Measurements from ENCODE around the gene NCK2. TPM values are rescaled to one million over a fixed set of nuclear protein-coding genes. Genes with fewer than 3 reads are reported as not detected.

NCK2 gene
- total RNA-seq, 1 experiment from 2014 or later, result 26.7 TPM

DNA sequence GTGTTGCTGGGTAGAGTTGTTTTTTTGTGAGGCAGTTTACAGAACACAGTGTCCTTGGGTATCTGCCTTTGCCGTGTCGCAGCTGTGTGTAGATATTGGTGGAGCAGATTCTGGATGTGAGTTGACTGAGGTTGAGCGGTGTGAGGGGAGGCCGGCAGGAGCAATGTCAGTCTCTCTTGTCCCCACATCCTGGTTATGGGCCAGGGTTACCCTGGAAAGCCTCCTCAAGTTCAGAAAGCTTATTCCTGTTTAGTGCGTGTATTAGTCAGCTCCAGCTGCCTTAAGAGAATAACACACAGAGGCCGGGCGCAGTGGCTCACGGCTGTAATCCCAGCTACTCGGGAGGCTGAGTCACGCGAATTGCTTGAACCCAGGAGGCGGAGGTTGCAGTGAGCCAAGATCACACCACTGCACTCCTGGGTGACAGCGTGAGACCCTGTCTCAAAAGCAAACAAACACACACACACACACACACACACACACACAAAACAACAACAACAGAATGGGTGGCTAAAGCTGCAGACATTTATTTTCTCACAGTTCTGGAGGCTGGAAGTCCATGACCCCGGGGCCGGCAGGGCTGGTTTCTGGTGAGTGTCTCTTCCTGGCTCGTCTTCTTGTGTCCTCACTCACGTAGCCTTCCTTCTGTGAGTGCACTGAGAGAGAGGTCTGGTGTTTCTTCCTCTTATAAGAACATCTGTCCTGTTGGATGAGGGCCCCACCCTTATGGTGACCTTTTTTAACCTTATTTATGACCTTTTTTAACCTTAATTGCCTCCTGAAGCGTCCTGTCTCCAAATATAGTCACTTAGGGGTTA is 5.1 kb downstream of the NCK2 start:
- DNase-seq (ENCODE audit: low read depth, low spot score) (no peak), ATAC-seq (no peak)
- ChIA-PET CTCF (no interaction called here), RAD21 (ENCODE audit: low non-redundant PET in 1 of 2, low total read pairs in 2 of 2, uncharacterized antibody in 2 of 2, unreplicated experiment in 2 of 2) (no interaction called here), POLR2A (interaction anchor here (0.5 kb wide), 1 partner anchor 192 kb away, joined by 3 read pairs; no protein-coding TSS in a partner anchor)
- H3K9ac ChIP-seq (ENCODE audit: low read length), result no peak overlapping the region
- no peak overlapping the region for H2AFZ ChIP-seq (ENCODE audit: low read depth, low read length, poor library complexity, severe bottlenecking)
- H3K27ac ChIP-seq (ENCODE audit: low read depth, low read length), result no peak overlapping the region
- H3K4me1 ChIP-seq (ENCODE audit: control insufficient read depth in 1 of 2, insufficient read depth in 2 of 2, low read length in 2 of 2), result peaks cover 2 to 11% of the 10 kb centered on the region in 2 experiments; a peak in 2 of 4 replicates
- H3K9me2 ChIP-seq (ENCODE audit: insufficient read depth), result no peaks in the 10 kb centered on the region
- no peak overlapping the region for H3K4me2 ChIP-seq (ENCODE audit: low read length)
- TF ChIP-seq, protein P1, sequence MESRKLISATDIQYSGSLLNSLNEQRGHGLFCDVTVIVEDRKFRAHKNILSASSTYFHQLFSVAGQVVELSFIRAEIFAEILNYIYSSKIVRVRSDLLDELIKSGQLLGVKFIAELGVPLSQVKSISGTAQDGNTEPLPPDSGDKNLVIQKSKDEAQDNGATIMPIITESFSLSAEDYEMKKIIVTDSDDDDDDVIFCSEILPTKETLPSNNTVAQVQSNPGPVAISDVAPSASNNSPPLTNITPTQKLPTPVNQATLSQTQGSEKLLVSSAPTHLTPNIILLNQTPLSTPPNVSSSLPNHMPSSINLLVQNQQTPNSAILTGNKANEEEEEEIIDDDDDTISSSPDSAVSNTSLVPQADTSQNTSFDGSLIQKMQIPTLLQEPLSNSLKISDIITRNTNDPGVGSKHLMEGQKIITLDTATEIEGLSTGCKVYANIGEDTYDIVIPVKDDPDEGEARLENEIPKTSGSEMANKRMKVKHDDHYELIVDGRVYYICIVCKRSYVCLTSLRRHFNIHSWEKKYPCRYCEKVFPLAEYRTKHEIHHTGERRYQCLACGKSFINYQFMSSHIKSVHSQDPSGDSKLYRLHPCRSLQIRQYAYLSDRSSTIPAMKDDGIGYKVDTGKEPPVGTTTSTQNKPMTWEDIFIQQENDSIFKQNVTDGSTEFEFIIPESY (IDR thresholded peaks at IDR 0.05; ENCODE audit: extremely low read depth, insufficient replicate concordance, low read length), result no peak
- TF ChIP-seq ZFX (IDR thresholded peaks at IDR 0.05) (no peak), CEBPB (IDR thresholded peaks at IDR 0.05; ENCODE audit: low read depth) (no peak), FOSL1 (IDR thresholded peaks at IDR 0.05; ENCODE audit: low read depth) (no peak), YY1 (IDR thresholded peaks at IDR 0.05; ENCODE audit: extremely low read depth, insufficient replicate concordance, low read depth, low read length) (no peak)
- no peak overlapping the region for H3K4me3 ChIP-seq (replicated peaks in 1 of 2; ENCODE audit: low read depth in 1 of 2, low read length in 2 of 2)
- intact Hi-C loops (cut with micrococcal nuclease), result no loop called here
- 0 out of 4 replicates have a peak, but pooled peaks cover 0 to 8% of the 10 kb centered on the region in 2 experiments for H3K36me3 ChIP-seq (ENCODE audit: control insufficient read depth in 1 of 2, insufficient read depth in 2 of 2, low read length in 2 of 2)
- no peaks in the 10 kb centered on the region for H3K9me3 ChIP-seq (ENCODE audit: control insufficient read depth in 1 of 2, insufficient read depth in 1 of 2, low read depth in 1 of 2, low read length in 2 of 2)
- H4K20me1 ChIP-seq (ENCODE audit: insufficient read depth), result peaks cover 2% of the 10 kb centered on the region; the same call in 1 of the 2 replicates
- TSS peak; percentile 1 for BruUV-seq (replicated peaks)
- H3K27me3 ChIP-seq (ENCODE audit: insufficient read depth, low read length), result no peaks in the 10 kb centered on the region
- peaks cover 83% of the 10 kb centered on the region for H3K79me2 ChIP-seq (ENCODE audit: insufficient read depth, low read length)

DNA sequence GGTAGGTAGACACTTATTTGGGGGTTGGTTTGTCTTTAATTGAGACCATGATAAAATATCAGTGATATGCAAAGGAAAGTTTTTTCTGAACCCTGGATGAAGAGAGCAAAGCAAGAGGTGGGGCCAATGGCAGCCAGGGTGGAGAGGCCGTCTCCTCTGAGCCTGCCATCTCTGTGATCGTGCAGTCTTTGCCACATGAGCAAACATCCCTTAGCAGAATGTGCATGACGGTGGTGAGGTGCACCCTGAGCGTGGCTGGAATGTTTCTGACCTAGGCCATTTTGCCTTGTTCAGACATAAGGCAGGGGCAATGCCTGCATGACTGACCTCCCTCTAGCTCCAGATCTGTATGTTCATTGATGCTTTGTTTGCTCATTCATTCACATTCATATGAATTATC is 6.0 kb downstream of the NCK2 start:
- RAD21 ChIA-PET (ENCODE audit: low non-redundant PET in 1 of 2, low total read pairs in 2 of 2, uncharacterized antibody in 2 of 2, unreplicated experiment in 2 of 2), result no interaction called here
- intact Hi-C loops (cut with micrococcal nuclease), result no loop called here
- Histone ChIP-seq H3K36me3 (ENCODE audit: control insufficient read depth in 1 of 2, insufficient read depth in 2 of 2, low read length in 2 of 2) (0 out of 4 replicates have a peak, but pooled peaks cover 0 to 8% of the 10 kb centered on the region in 2 experiments), H3K9me3 (ENCODE audit: control insufficient read depth in 1 of 2, insufficient read depth in 1 of 2, low read depth in 1 of 2, low read length in 2 of 2) (no peaks in the 10 kb centered on the region), H3K79me2 (ENCODE audit: insufficient read depth, low read length) (peaks cover 88% of the 10 kb centered on the region), H3K4me2 (ENCODE audit: low read length) (no peak overlapping the region), H4K20me1 (ENCODE audit: insufficient read depth) (peaks cover 6% of the 10 kb centered on the region; the same call in 1 of the 2 replicates), H2AFZ (ENCODE audit: low read depth, low read length, poor library complexity, severe bottlenecking) (no peak overlapping the region), H3K4me1 (ENCODE audit: control insufficient read depth in 1 of 2, insufficient read depth in 2 of 2, low read length in 2 of 2) (peaks cover 2 to 9% of the 10 kb centered on the region in 2 experiments; a peak in 2 of 4 replicates), H3K27me3 (ENCODE audit: insufficient read depth, low read length) (no peaks in the 10 kb centered on the region), H3K27ac (ENCODE audit: low read depth, low read length) (no peak overlapping the region), H3K9me2 (ENCODE audit: insufficient read depth) (no peaks in the 10 kb centered on the region), H3K4me3 (replicated peaks in 1 of 2; ENCODE audit: low read depth in 1 of 2, low read length in 2 of 2) (no peak overlapping the region), H3K9ac (ENCODE audit: low read length) (no peak overlapping the region)
- no TSS peak for BruUV-seq (replicated peaks)
- DNase-seq (ENCODE audit: low read depth, low spot score) (no peak), ATAC-seq (no peak)
- CTCF ChIA-PET, result no interaction called here
- TF ChIP-seq EZH2 (IDR thresholded peaks at IDR 0.05) (no peak), FOSL1 (IDR thresholded peaks at IDR 0.05; ENCODE audit: low read depth) (no peak), RAD21 (IDR thresholded peaks at IDR 0.05; ENCODE audit: low read depth) (no peak), POLR2A (IDR thresholded peaks at IDR 0.05; ENCODE audit: borderline replicate concordance, extremely low read depth, insufficient read depth, insufficient read length) (no peak), ZNF274 (IDR thresholded peaks at IDR 0.05; ENCODE audit: low read depth, low read length) (no peak)
- TF ChIP-seq, protein P2, sequence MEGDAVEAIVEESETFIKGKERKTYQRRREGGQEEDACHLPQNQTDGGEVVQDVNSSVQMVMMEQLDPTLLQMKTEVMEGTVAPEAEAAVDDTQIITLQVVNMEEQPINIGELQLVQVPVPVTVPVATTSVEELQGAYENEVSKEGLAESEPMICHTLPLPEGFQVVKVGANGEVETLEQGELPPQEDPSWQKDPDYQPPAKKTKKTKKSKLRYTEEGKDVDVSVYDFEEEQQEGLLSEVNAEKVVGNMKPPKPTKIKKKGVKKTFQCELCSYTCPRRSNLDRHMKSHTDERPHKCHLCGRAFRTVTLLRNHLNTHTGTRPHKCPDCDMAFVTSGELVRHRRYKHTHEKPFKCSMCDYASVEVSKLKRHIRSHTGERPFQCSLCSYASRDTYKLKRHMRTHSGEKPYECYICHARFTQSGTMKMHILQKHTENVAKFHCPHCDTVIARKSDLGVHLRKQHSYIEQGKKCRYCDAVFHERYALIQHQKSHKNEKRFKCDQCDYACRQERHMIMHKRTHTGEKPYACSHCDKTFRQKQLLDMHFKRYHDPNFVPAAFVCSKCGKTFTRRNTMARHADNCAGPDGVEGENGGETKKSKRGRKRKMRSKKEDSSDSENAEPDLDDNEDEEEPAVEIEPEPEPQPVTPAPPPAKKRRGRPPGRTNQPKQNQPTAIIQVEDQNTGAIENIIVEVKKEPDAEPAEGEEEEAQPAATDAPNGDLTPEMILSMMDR (IDR thresholded peaks at IDR 0.05 in 2 of 3, conservative IDR thresholded peaks at IDR 0.05 in 1 of 3; ENCODE audit: borderline replicate concordance in 1 of 3, insufficient read depth in 1 of 3, low read depth in 2 of 3, low read length in 2 of 3), result no peak
- POLR2A ChIA-PET, result no interaction called here
